Measurements from ENCODE around the gene DENND5A. TPM values are rescaled to one million over a fixed set of nuclear protein-coding genes. Genes with fewer than 3 reads are reported as not detected.
A peak's percentile ranks its signal among the peaks of the same experiment; 100 is the strongest.

The DENND5A gene
- polyA plus RNA-seq, 1 donor: 28.5 TPM

- 100% methylated on average over 5 of the region's 14 CpGs for WGBS (ENCODE audit: insufficient coverage, low lambda C conversion rate)
- no peaks in the 10 kb centered on the region for H3K9me3 ChIP-seq (ENCODE audit: control insufficient read depth, low read depth, low read length)
- no peak overlapping the region for H3K27ac ChIP-seq (ENCODE audit: low read length)
- DNase-seq: no peak
- no peaks in the 10 kb centered on the region for H3K27me3 ChIP-seq (ENCODE audit: control insufficient read depth, insufficient read depth, low read length)
- H3K4me3 ChIP-seq (ENCODE audit: low read length): no peak overlapping the region
- H3K36me3 ChIP-seq (ENCODE audit: control insufficient read depth, insufficient read depth, low read length): peaks cover 20% of the 10 kb centered on the region
- no peaks in the 10 kb centered on the region for H3K4me1 ChIP-seq (ENCODE audit: control insufficient read depth, insufficient read depth, low read length)
Observed at GRCh38 chr11:9285850-9286587, 20.9 kb upstream of the DENND5A start.

DNA sequence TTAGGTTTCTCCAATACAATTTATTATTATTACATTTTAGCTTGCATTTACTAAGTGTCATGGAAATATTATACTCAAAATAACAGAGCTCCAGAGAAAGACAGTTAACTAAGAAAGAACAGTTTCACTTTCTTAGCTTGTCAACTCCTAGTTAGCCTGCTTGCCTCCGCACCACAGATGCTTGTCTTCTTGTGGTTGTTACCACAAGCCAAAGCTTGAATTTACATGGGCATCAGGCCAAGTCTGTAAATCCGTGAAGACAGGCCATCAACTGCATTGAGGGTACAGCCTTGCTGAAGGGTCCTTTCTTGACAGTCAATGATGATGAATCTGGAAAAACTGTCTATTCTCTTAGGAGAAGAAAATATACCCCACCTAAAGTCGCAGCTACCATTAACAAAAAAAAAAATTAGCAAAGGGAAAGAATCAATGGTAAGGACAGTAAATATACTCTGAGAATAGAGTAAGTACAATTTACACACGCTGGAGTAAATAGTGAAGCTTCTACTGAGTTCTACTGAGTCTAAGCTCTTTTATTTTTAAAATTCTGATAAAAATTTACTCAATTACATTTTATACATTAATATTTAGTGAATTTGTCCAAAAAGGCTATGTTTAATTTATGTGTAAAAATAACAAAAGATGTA is 15.6 kb upstream of the DENND5A start:
- WGBS (ENCODE audit: insufficient coverage, low lambda C conversion rate): 100% methylated on average over 1 of the region's 4 CpGs
- H3K36me3 ChIP-seq (ENCODE audit: control insufficient read depth, insufficient read depth, low read length): peaks cover 12% of the 10 kb centered on the region
- H3K4me1 ChIP-seq (ENCODE audit: control insufficient read depth, insufficient read depth, low read length): no peaks in the 10 kb centered on the region
- no peaks in the 10 kb centered on the region for H3K9me3 ChIP-seq (ENCODE audit: control insufficient read depth, low read depth, low read length)
- no peak for DNase-seq
- H3K27me3 ChIP-seq (ENCODE audit: control insufficient read depth, insufficient read depth, low read length): no peaks in the 10 kb centered on the region
- no peak overlapping the region for H3K4me3 ChIP-seq (ENCODE audit: low read length)
- no peak overlapping the region for H3K27ac ChIP-seq (ENCODE audit: low read length)

DNA sequence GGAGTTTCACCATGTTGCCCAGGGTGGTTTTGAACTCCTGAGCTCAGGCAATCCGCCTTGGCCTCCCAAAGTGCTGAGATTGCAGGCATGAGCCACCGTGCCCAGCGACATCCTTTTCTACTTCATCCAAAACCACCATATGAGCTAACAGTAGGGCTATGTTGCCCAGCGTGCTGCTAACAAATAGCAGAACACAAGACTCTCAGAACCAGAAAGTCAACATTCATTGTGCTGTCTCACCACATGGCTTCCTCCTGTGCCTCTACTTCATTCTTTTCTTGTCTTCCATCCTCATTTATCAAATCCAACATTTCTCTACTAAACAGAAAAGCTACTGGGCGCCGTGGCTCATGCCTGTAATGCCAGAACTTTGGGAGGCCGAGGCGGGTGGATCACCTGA is 12.0 kb upstream of the DENND5A start:
- H3K27ac ChIP-seq (ENCODE audit: low read length): no peak overlapping the region
- WGBS (ENCODE audit: insufficient coverage, low lambda C conversion rate): no CpG with 5 or more reads among the region's 8 CpGs
- no peak overlapping the region for H3K4me3 ChIP-seq (ENCODE audit: low read length)
- no peak for DNase-seq
- peaks cover 9% of the 10 kb centered on the region for H3K36me3 ChIP-seq (ENCODE audit: control insufficient read depth, insufficient read depth, low read length)
- H3K4me1 ChIP-seq (ENCODE audit: control insufficient read depth, insufficient read depth, low read length): no peaks in the 10 kb centered on the region
- no peaks in the 10 kb centered on the region for H3K27me3 ChIP-seq (ENCODE audit: control insufficient read depth, insufficient read depth, low read length)
- no peaks in the 10 kb centered on the region for H3K9me3 ChIP-seq (ENCODE audit: control insufficient read depth, low read depth, low read length)

- Histone ChIP-seq H3K9me3 (ENCODE audit: control insufficient read depth, low read depth, low read length) (no peaks in the 10 kb centered on the region), H3K27ac (ENCODE audit: low read length) (no peak overlapping the region), H3K4me3 (ENCODE audit: low read length) (no peak overlapping the region), H3K36me3 (ENCODE audit: control insufficient read depth, insufficient read depth, low read length) (peaks cover 9% of the 10 kb centered on the region), H3K4me1 (ENCODE audit: control insufficient read depth, insufficient read depth, low read length) (no peaks in the 10 kb centered on the region), H3K27me3 (ENCODE audit: control insufficient read depth, insufficient read depth, low read length) (no peaks in the 10 kb centered on the region)
- peak in 1 of 2 donors; percentile 22 for DNase-seq
- no CpG with 5 or more reads among the region's 3 CpGs for WGBS (ENCODE audit: insufficient coverage, low lambda C conversion rate)
Observed at GRCh38 chr11:9276571-9276970, 11.4 kb upstream of the DENND5A start.

GRCh38 chr11:9274499-9275258 is 9.5 kb upstream of the DENND5A start:
- no peaks in the 10 kb centered on the region for H3K4me1 ChIP-seq (ENCODE audit: control insufficient read depth, insufficient read depth, low read length)
- 92% methylated on average over 8 of the region's 8 CpGs for WGBS (ENCODE audit: insufficient coverage, low lambda C conversion rate)
- H3K27ac ChIP-seq (ENCODE audit: low read length): no peak overlapping the region

DNA sequence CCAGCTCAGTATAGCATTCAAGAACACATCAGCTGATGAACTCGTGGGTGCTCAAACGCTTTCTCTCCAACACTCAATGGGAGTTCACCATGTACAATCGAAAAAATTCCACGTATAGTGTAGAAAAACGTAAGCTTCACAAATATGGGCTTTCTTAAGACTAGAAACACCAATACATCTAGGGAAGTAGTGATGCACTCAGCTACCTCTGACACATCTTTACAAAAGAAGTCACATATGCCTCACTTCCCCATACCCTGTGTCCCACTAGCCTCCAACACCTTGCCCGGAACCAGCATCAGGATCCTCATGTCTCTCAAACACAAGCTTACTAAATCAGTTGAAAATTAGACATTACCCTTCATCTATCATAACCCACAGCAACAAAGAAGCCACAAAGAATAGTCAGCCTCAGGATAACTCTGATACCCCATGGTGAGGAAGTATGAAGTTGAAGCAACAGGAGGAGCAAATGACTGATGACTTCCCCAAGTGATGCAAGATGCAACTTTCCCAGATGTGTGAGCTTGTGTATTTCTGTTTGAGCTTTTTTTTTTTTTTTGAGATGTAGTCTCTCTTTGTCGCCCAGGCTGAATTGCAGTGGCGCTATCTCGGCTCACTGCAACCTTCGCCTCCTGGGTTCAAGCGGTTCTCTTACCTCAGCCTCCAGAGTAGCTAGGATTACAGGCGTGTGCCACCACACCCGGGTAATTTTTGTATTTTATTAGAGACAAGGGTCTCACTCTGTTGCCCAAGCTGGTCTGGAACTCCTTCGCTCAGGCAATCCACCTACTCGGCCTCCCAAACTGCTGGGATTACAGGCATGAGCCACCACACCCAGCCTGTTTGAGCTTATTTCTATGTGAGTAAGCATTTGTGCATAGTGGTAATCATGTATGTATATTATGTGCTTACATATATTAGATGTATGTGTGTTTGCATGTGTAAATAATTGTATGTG is 8.5 kb upstream of the DENND5A start:
- Histone ChIP-seq H3K4me1 (ENCODE audit: control insufficient read depth, insufficient read depth, low read length) (no peaks in the 10 kb centered on the region), H3K4me3 (ENCODE audit: low read length) (no peak overlapping the region), H3K27ac (ENCODE audit: low read length) (no peak overlapping the region), H3K36me3 (ENCODE audit: control insufficient read depth, insufficient read depth, low read length) (no peaks in the 10 kb centered on the region), H3K9me3 (ENCODE audit: control insufficient read depth, low read depth, low read length) (no peaks in the 10 kb centered on the region), H3K27me3 (ENCODE audit: control insufficient read depth, insufficient read depth, low read length) (no peaks in the 10 kb centered on the region)
- WGBS (ENCODE audit: insufficient coverage, low lambda C conversion rate): no CpG with 5 or more reads among the region's 15 CpGs
- no peak for DNase-seq

More at GRCh38 chr11:9274499-9275258, 9.5 kb upstream of the DENND5A start:
- Histone ChIP-seq H3K36me3 (ENCODE audit: control insufficient read depth, insufficient read depth, low read length) (no peaks in the 10 kb centered on the region), H3K4me3 (ENCODE audit: low read length) (no peak overlapping the region), H3K9me3 (ENCODE audit: control insufficient read depth, low read depth, low read length) (no peaks in the 10 kb centered on the region), H3K27me3 (ENCODE audit: control insufficient read depth, insufficient read depth, low read length) (no peaks in the 10 kb centered on the region)
- no peak for DNase-seq

DNA sequence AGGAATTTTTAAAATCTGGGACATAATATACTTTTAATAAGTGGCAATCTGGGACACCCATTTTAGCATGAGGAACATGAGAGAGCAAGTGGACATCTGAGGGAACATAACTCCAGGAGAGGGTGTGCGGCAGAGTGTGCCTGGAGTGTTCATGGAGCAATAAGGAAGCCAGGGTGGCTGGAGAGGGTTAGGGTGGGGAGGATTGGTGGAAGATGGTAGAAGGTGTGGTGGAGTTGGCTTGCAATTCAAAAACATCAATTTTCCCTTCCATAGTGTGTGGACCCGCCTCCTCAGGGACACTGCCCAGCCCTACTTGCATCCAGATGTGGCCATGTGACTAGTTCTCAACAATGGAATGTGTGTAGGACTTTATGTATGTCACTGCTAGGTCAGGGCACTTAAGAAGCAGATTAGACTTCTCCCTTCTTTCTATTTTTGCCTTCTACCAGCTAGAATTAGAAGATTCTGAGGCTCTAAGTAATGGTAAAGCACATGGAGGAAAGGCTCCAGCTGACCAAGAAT is 4.4 kb upstream of the DENND5A start:
- Histone ChIP-seq H3K4me1 (ENCODE audit: control insufficient read depth, insufficient read depth, low read length) (peaks cover 5% of the 10 kb centered on the region), H3K27me3 (ENCODE audit: control insufficient read depth, insufficient read depth, low read length) (no peaks in the 10 kb centered on the region), H3K36me3 (ENCODE audit: control insufficient read depth, insufficient read depth, low read length) (no peaks in the 10 kb centered on the region), H3K27ac (ENCODE audit: low read length) (no peak overlapping the region), H3K9me3 (ENCODE audit: control insufficient read depth, low read depth, low read length) (no peaks in the 10 kb centered on the region), H3K4me3 (ENCODE audit: low read length) (no peak overlapping the region)
- whole genome bisulfite sequencing (ENCODE audit: insufficient coverage, low lambda C conversion rate): 100% methylated on average over 1 of the region's 2 CpGs
- DNase-seq: no peak

DNA sequence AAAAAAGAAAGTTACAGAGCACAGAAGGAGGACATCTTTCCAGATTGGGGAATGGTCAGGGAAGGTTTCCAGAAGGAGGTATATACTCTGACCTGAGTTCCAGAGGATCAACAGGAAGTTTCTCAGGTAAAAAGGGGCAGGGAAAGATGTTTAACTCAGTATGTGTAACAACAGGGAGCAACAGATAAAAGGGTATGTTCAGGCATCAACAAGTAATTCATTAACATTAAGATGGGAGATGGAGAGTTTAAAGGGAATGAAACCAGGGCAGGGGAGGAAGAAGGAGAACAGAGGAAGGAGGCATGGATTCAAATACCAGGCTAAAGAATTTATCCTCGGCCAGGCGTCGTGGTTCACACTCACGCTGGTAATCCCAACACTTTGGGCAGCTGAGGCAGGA is 2.5 kb upstream of the DENND5A start:
- Histone ChIP-seq H3K4me3 (ENCODE audit: low read length) (no peak overlapping the region), H3K4me1 (ENCODE audit: control insufficient read depth, insufficient read depth, low read length) (peaks cover 10% of the 10 kb centered on the region), H3K9me3 (ENCODE audit: control insufficient read depth, low read depth, low read length) (no peaks in the 10 kb centered on the region), H3K36me3 (ENCODE audit: control insufficient read depth, insufficient read depth, low read length) (no peaks in the 10 kb centered on the region), H3K27ac (ENCODE audit: low read length) (no peak overlapping the region), H3K27me3 (ENCODE audit: control insufficient read depth, insufficient read depth, low read length) (no peaks in the 10 kb centered on the region)
- no peak for DNase-seq
- WGBS (ENCODE audit: insufficient coverage, low lambda C conversion rate): no CpG with 5 or more reads among the region's 4 CpGs

GRCh38 chr11:9266926-9267325 is 1.8 kb upstream of the DENND5A start:
- no peak overlapping the region for H3K4me3 ChIP-seq (ENCODE audit: low read length)
- H3K4me1 ChIP-seq (ENCODE audit: control insufficient read depth, insufficient read depth, low read length): peaks cover 10% of the 10 kb centered on the region
- no CpG with 5 or more reads among the region's 8 CpGs for WGBS (ENCODE audit: insufficient coverage, low lambda C conversion rate)
- H3K27me3 ChIP-seq (ENCODE audit: control insufficient read depth, insufficient read depth, low read length): no peaks in the 10 kb centered on the region
- no peaks in the 10 kb centered on the region for H3K9me3 ChIP-seq (ENCODE audit: control insufficient read depth, low read depth, low read length)
- no peak for DNase-seq
- no peak overlapping the region for H3K27ac ChIP-seq (ENCODE audit: low read length)
- no peaks in the 10 kb centered on the region for H3K36me3 ChIP-seq (ENCODE audit: control insufficient read depth, insufficient read depth, low read length)
